A673 (cell line): ENCODE results near the gene ITGB4. TPM values are rescaled to one million over a fixed set of nuclear protein-coding genes. Genes with fewer than 3 reads are reported as not detected.

Experiments
- BruUV-seq: library from RNA; stranded (reverse); fragments of 400-500 nt; replicated peaks from 2 replicates; lab custom pipeline; 2021; lab: Mats Ljungman, UMichigan
- CTCF ChIA-PET: fragments of 300-600 bp; sonication (Branson Sonifier 250); formaldehyde crosslinking; loops from one replicate; lab custom pipeline; 2022; ENCODE audit warnings: antibody characterized with exemption; lab: Charles Lee
- POLR2A ChIA-PET: fragments of 300-600 bp; sonication (Branson Sonifier 250); formaldehyde crosslinking; loops from one replicate; lab custom pipeline; 2022; ENCODE audit warnings: antibody characterized with exemption; ENCODE audit not compliant: low non-redundant PET; lab: Charles Lee
- DNase-seq: peaks from one replicate; pipeline ENCODE4 v3.0.0-alpha.2; 2015; ENCODE audit warnings: low spot score
- H3K27ac ChIP-seq: fragments of 200-600 bp; sonication (generic); 2 replicates; pipeline ENCODE4 v1.5.1; 2016; ENCODE audit warnings: mixed run types, low read depth, mild to moderate bottlenecking, mixed read lengths, antibody characterized with exemption, low read length; ENCODE audit not compliant: poor library complexity, severe bottlenecking
- H3K27me3 ChIP-seq: fragments of 200-600 bp; sonication (generic); replicated peaks from 2 replicates; pipeline ENCODE4 v1.6.1; 2017; ENCODE audit warnings: mixed run types, low read depth, mild to moderate bottlenecking, mixed read lengths, antibody characterized with exemption, low read length; ENCODE audit not compliant: insufficient read depth, poor library complexity
- H3K36me3 ChIP-seq: fragments of 200-600 bp; sonication (generic); 2 replicates; pipeline ENCODE4 v1.6.1; 2016; ENCODE audit warnings: mixed run types, mild to moderate bottlenecking, mixed read lengths, antibody characterized with exemption, low read length; ENCODE audit not compliant: insufficient read depth, poor library complexity, severe bottlenecking
- H3K4me1 ChIP-seq: fragments of 200-600 bp; sonication (generic); 2 replicates; pipeline ENCODE4 v1.6.1; 2017; ENCODE audit warnings: mixed run types, mild to moderate bottlenecking, mixed read lengths, antibody characterized with exemption, low read length; ENCODE audit not compliant: insufficient read depth, poor library complexity, severe bottlenecking
- H3K4me3 ChIP-seq: fragments of 200-600 bp; sonication (generic); 2 replicates; pipeline ENCODE4 v1.5.1; 2016; ENCODE audit warnings: low read depth, mixed run types, mild to moderate bottlenecking, mixed read lengths, low read length; ENCODE audit not compliant: poor library complexity, severe bottlenecking
- H3K9me3 ChIP-seq: fragments of 200-600 bp; sonication (generic); 2 replicates; pipeline ENCODE4 v1.6.1; 2016; ENCODE audit warnings: mixed run types, low read depth, mild to moderate bottlenecking, mixed read lengths, antibody characterized with exemption, low read length; ENCODE audit not compliant: poor library complexity, severe bottlenecking
- CTCF ChIP-seq: fragments of 300-800, 200-600 bp; sonication (generic); conservative IDR thresholded peaks from 2 replicates; pipeline ENCODE4 v1.5.1; 2017; ENCODE audit warnings: low read depth, mild to moderate bottlenecking, antibody characterized with exemption, low read length, moderate library complexity, mixed read lengths
- EZH2 ChIP-seq: fragments of 200-600 bp; sonication (generic); IDR thresholded peaks from 2 replicates; pipeline ENCODE4 v1.6.1; 2017; ENCODE audit warnings: borderline replicate concordance, low read depth, mild to moderate bottlenecking, mixed read lengths, antibody characterized with exemption, low read length; ENCODE audit not compliant: poor library complexity, severe bottlenecking
- intact Hi-C: fragments of 100-400 bp; cut with micrococcal nuclease; formaldehyde crosslinking; loops from one replicate; pipeline ENCODE4 v1.10.0; 2022; ENCODE audit not compliant: unreplicated experiment
- total RNA-seq: library from RNA; stranded (reverse); gene quantifications from 2 replicates; pipeline ENCODE4 v1.2.3, GENCODE V29; 2021

The ITGB4 gene
- total RNA-seq, 1 experiment from 2014 or later, result 0.95 TPM

- TF ChIP-seq CTCF (no peak), EZH2 (no peak)
- BruUV-seq, result no TSS peak
- no peak overlapping the region for H3K27ac ChIP-seq
- H3K27me3 ChIP-seq, result no peaks in the 10 kb centered on the region
- H3K9me3 ChIP-seq, result no peaks in the 10 kb centered on the region
- POLR2A ChIA-PET, result no interaction called here
- peaks cover 35% of the 10 kb centered on the region for H3K36me3 ChIP-seq
- intact Hi-C loops, result loop anchor here (2.0 kb wide), 1 partner anchor 70 kb away; no protein-coding TSS in a partner anchor
- CTCF ChIA-PET, result interaction anchor here (1.3 kb wide), 1 partner anchor 71 kb away, joined by 8 read pairs; no protein-coding TSS in a partner anchor
- DNase-seq, result no peak
- H3K4me1 ChIP-seq, result no peaks in the 10 kb centered on the region
- no peak overlapping the region for H3K4me3 ChIP-seq
These were observed 44.8 kb upstream of the ITGB4 start for GRCh38 chr17:75676461-75676860.

- no TSS peak for BruUV-seq
- intact Hi-C loops, result no loop called here
- H3K27ac ChIP-seq, result no peak overlapping the region
These were observed 41.5 kb upstream of the ITGB4 start for GRCh38 chr17:75679706-75680211.

GRCh38 chr17:75680431-75680830 lies 40.8 kb upstream of the ITGB4 start:
- Histone ChIP-seq H3K27me3 (no peaks in the 10 kb centered on the region), H3K36me3 (peaks cover 16% of the 10 kb centered on the region), H3K4me1 (no peaks in the 10 kb centered on the region), H3K4me3 (no peak overlapping the region), H3K9me3 (no peaks in the 10 kb centered on the region), H3K27ac (no peak overlapping the region)
- intact Hi-C loops, result no loop called here
- no TSS peak for BruUV-seq
- TF ChIP-seq EZH2 (no peak), CTCF (no peak)
- ChIA-PET POLR2A (no interaction called here), CTCF (no interaction called here)
- no peak for DNase-seq

More at GRCh38 chr17:75679706-75680211, 41.5 kb upstream of the ITGB4 start:
- no peak for TF ChIP-seq EZH2
- no peak for TF ChIP-seq CTCF
- H3K9me3 ChIP-seq, result no peaks in the 10 kb centered on the region
- ChIA-PET POLR2A (no interaction called here), CTCF (interaction anchor here (0.6 kb wide), 1 partner anchor 67 kb away, joined by 3 read pairs; no protein-coding TSS in a partner anchor)
- no peaks in the 10 kb centered on the region for H3K4me1 ChIP-seq
- no peak for DNase-seq
- no peak overlapping the region for H3K4me3 ChIP-seq
- H3K36me3 ChIP-seq, result peaks cover 16% of the 10 kb centered on the region
- no peaks in the 10 kb centered on the region for H3K27me3 ChIP-seq
